ENCODE measurements around the gene SIX5.

Gene SIX5

GRCh38 chr19:45774765-45775164 is 5.7 kb upstream of the SIX5 start:
- DNase-seq (ENCODE audit: low read depth, low spot score): no peak

GRCh38 chr19:45773384-45773783 is 4.3 kb upstream of the SIX5 start:
- DNase-seq (ENCODE audit: low read depth, low spot score): no peak

DNA sequence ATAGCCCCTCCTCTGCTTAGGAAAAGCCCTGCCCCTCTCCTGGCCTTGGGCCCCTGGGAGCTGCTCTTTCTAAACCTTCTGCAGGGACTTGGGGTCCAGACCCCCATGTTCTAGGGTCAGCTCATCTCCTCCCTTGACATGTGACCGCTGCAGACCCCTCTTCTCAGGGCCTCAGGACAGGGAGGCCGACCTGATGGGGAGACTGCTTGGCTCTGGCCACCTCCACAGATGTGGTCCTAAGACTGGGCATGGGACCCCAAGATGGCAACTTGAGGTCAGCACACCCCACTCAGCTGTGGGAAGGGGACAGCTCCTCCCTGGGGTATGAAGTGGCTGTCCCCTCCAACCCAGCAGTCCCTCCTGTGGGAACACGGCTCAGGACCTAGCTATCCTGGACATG is 3.9 kb upstream of the SIX5 start:
- DNase-seq (ENCODE audit: low read depth, low spot score): no peak

- no peak for DNase-seq (ENCODE audit: low read depth, low spot score)
Observed at GRCh38 chr19:45772130-45772840, 3.2 kb upstream of the SIX5 start.

GRCh38 chr19:45771311-45771933 is 2.4 kb upstream of the SIX5 start:
- DNase-seq (ENCODE audit: low read depth, low spot score): no peak

GRCh38 chr19:45770192-45771101 is 1.4 kb upstream of the SIX5 start:
- DNase-seq (ENCODE audit: low read depth, low spot score): peak; percentile 95

GRCh38 chr19:45769821-45770191 is 754 bp upstream of the SIX5 start:
- no peak for DNase-seq (ENCODE audit: low read depth, low spot score)

DNA sequence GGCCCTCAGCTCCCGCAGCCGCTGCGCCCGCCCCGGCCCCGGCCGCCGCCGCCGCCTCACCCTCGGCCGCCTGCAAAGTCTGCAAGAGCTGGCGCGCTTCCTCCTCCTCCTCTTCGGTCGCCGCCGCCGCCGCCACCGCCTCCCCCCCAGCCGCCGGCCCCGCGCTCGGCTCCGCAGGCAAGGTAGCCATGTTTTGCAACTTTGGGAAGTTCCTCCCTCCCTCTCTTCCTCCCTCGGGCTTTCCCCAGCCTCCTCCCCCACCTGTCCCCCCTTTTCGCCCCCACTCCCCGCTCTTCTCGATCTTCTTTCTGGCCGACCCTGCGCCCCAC is 433 bp downstream of the SIX5 start:
- DNase-seq (ENCODE audit: low read depth, low spot score): no peak

- no peak for DNase-seq (ENCODE audit: low read depth, low spot score)
Observed at GRCh38 chr19:45767881-45768654, 984 bp downstream of the SIX5 start.

GRCh38 chr19:45767410-45767880 is 1.6 kb downstream of the SIX5 start:
- no peak for DNase-seq (ENCODE audit: low read depth, low spot score)

GRCh38 chr19:45766869-45767346 is 2.1 kb downstream of the SIX5 start:
- DNase-seq (ENCODE audit: low read depth, low spot score): no peak

GRCh38 chr19:45766296-45766868 is 2.7 kb downstream of the SIX5 start:
- no peak for DNase-seq (ENCODE audit: low read depth, low spot score)

DNA sequence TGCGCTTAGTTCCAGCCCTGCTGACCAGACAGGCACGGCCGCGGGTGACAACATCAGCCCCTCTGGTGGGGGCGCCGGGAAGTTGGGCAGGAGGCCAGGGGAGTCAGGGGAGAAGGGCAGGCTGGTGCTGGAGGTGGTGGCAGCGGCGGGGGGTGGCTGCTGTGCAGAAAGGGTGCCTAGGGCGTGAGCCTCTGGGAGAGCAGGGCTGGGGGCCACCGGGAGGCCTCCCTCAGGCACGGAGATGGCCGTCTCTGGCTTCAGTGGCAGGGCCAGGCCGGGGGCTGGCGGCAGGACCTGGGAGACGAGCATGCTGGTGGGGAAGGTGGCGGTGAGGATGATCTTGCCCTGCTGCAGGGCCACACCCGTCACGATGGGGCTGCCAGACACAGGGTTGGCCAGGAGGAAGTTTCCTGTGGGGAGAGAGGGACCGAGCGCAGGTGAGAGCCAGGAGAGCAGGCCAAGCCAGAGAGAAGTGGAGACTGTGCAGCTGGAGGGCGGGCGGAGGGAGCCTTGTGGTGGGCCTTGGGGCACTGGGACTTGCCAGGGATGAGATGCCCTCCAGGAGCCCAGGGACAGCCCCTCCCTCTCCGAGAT is 3.3 kb downstream of the SIX5 start:
- no peak for DNase-seq (ENCODE audit: low read depth, low spot score)

DNA sequence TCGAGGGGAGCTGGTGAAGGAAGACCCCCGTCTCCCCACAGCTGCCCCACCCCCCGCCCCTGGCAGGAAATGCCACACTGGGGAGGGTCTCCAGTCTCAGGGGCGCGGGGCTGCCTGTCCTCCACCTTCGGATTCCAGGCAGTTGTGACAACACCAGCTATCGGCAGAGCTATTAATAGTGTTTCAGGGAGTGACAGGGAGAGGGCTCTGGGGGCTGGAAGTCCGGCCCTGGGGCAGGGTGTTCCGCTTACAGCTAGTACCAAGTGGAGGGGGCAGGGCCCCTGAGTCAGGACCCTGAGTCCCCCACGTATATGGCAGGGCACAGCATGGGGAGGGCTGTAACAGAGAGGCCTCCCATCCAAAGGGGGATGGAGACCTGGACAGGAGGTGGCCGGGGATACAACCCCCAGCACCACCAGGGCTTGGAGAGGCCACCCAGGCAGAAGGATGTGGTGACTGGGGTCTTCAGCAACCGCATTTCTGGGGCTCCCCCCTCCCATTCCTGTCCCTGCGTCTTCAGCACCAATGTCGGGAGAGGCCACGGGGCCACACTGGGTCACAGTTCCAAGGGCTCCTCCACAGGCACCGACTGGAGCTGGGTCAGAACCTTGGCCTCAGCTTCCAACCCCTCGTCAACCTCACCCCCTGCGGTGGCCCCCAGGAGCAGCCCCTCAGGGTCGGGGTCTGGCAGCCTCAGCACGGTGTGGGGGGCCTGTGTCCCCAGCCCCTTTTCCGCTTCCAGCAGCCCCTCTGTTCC is 3.9 kb downstream of the SIX5 start:
- no peak for DNase-seq (ENCODE audit: low read depth, low spot score)

GRCh38 chr19:45764475-45764874 is 4.6 kb downstream of the SIX5 start:
- DNase-seq (ENCODE audit: low read depth, low spot score): no peak

DNA sequence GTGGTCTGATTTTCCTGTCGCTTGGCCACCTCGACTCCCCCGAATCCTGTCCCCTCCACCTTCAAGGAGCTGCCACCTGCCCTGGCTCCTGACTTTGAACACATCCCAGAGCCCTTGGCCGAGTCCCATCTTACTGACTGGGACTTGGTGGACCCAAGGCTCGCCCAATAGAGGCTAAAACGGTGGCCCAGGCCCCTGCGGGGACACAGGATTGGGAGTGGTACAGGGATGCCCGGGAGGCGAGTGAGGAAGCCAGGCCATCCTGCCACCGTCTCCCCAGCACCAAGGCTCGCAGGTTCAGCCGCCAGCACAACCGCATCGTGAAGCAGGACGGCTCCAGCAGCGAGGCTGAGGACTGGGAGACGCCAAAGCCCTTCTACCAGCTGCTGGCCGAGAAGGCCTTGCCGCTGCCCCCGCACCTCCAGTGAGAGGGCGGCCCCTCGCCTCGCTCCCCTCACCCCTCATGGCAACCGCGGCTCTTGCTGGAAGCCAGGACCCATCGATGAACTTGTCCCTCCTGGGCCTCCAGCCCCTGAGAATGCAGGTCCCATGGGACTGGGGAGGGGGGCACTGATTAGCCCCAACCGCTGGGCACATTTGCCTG is 5.3 kb downstream of the SIX5 start:
- DNase-seq (ENCODE audit: low read depth, low spot score): no peak

GRCh38 chr19:45762870-45763631 is 6.0 kb downstream of the SIX5 start:
- no peak for DNase-seq (ENCODE audit: low read depth, low spot score)

DNA sequence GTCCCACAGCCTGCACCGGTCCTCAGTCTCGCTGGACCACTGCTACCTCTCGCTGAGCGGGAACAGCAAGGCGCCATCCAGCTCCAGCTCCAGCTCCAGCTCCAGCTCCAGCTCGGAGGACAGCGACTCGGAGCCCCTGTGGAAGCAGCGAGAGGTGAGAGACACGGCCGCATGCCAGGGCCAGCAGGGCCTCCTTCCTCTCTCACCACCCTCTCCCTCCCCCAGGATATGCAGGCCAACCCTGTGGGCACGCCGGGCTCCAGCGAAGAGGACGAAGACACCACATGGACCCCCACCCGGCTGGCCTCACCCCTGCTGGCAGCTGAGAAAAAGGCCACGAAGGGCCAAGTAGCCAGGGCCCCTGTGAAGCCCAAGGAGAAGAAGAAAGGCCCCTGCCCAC is 7.3 kb downstream of the SIX5 start:
- no peak for DNase-seq (ENCODE audit: low read depth, low spot score)

- DNase-seq (ENCODE audit: low read depth, low spot score): no peak
Observed at GRCh38 chr19:45758921-45759320, 10.1 kb downstream of the SIX5 start.

All from smooth muscle cell of the brain vasculature (primary cell).